Tibial artery (tissue), 4 donors: Measurements from ENCODE around the gene ZSCAN10.

Source experiments
- DNase-seq, 2 donors: peaks; one replicate each; pipeline ENCODE4 v3.0.0-alpha.2; 2019
- H3K27ac ChIP-seq, 2 donors: fragments of 200-600 bp; sonication (generic) in 1 of 2; 1 replicate in 1 of 2; 2 replicates in 1 of 2; pipeline ENCODE4 v1.5.1; 2018 to 2019; ENCODE audit warnings: mild to moderate bottlenecking in 1 of 2
- H3K27me3 ChIP-seq, 2 donors: fragments of 200-600 bp; sonication (generic) in 1 of 2; one replicate each; pipeline versions ENCODE4 v1.5.1 to v1.6.0; 2016 to 2019
- H3K36me3 ChIP-seq, 3 donors: fragments of 200-600 bp; sonication (generic) in 2 of 3; one replicate each; pipeline ENCODE4 v1.5.1; 2016 to 2019; ENCODE audit warnings: mild to moderate bottlenecking in 2 of 3
- H3K4me1 ChIP-seq, 4 donors: fragments of 200-600 bp; sonication (generic) in 2 of 4; 1 replicate in 3 of 4; 2 replicates in 1 of 4; pipeline ENCODE4 v1.5.1; 2016 to 2019
- H3K4me3 ChIP-seq, 2 donors: fragments of 200-600 bp; sonication (generic) in 1 of 2; 1 replicate in 1 of 2; 2 replicates in 1 of 2; pipeline ENCODE4 v1.5.1; 2018 to 2019; ENCODE audit warnings: mild to moderate bottlenecking in 2 of 2
- H3K9me3 ChIP-seq, 3 donors: fragments of 200-600 bp; sonication (generic) in 1 of 3; one replicate each; pipeline ENCODE4 v1.5.1; 2016 to 2019
- CTCF ChIP-seq, 2 experiments: fragments of 200-600 bp in 1 of 2; fragments of 450-650 bp in 1 of 2; IDR thresholded peaks; one replicate each; pipeline ENCODE4 v1.5.1; 2017 to 2019; ENCODE audit warnings: antibody characterized with exemption in 2 of 2, mild to moderate bottlenecking in 1 of 2, moderate library complexity in 1 of 2
- intact Hi-C: fragments of 100-400 bp; cut with DNase I; formaldehyde crosslinking; loops from one replicate; pipeline ENCODE4 v1.15.0; 2023; ENCODE audit warnings: low total_unique reads

The ZSCAN10 gene

GRCh38 chr16:3122926-3123570 is 24.0 kb upstream of the ZSCAN10 start:
- no peak overlapping the region for H3K4me3 ChIP-seq
- DNase-seq: no peak
- H3K27ac ChIP-seq: no peak overlapping the region
- no peaks in the 10 kb centered on the region for H3K27me3 ChIP-seq
- H3K36me3 ChIP-seq: peaks cover 11 to 32% (median 31%) of the 10 kb centered on the region in 3 donors
- intact Hi-C loops: loop anchor here (5.0 kb wide), 1 partner anchor 66 kb away; no protein-coding TSS in a partner anchor
- H3K9me3 ChIP-seq: no peaks in the 10 kb centered on the region
- no peak for TF ChIP-seq CTCF (IDR thresholded peaks at IDR 0.05)
- H3K4me1 ChIP-seq: peaks cover 0 to 16% (median 12%) of the 10 kb centered on the region in 4 donors

DNA sequence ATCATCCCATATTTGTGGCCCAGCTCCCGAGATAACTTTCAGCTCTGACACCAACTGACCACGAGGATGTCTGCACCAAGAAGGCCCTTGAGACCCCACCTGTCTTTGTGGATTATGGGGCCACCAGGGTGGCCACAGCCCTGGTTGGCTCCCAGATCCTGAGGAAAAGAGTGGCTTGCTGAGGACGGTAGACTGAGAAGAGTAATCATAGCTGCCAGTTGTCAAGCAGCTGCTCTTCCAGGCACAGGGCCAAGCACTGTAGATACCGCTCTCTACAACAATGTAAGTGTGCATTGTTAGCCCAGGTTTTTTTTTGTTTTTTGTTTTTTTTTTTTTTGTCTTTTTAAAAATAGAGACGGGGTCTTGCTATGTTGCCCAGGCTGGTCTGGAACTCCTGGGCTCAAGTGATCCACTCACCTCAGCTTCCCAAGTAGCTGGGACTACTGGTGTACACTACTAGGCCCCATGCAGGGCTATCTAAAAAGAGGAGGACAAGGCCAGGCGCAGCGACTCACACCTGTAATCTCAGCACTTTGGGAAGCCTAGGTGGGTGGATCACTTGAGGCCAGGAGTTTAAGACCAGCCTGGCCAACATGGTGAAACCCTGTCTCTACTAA is 22.9 kb upstream of the ZSCAN10 start:
- Histone ChIP-seq H3K36me3 (peaks cover 11 to 43% (median 33%) of the 10 kb centered on the region in 3 donors), H3K27ac (no peak overlapping the region)

GRCh38 chr16:3120435-3120834 is 21.3 kb upstream of the ZSCAN10 start:
- intact Hi-C loops: loop anchor here (5.0 kb wide), 1 partner anchor 63 kb away; no protein-coding TSS in a partner anchor
- H3K27me3 ChIP-seq: no peaks in the 10 kb centered on the region
- no peak for TF ChIP-seq CTCF (IDR thresholded peaks at IDR 0.05)
- no peak overlapping the region for H3K27ac ChIP-seq
- H3K36me3 ChIP-seq: peaks cover 19 to 58% (median 48%) of the 10 kb centered on the region in 3 donors
- H3K4me1 ChIP-seq: peaks cover 0 to 14% (median 12%) of the 10 kb centered on the region in 4 donors
- no peak overlapping the region for H3K4me3 ChIP-seq
- H3K9me3 ChIP-seq: no peaks in the 10 kb centered on the region
- DNase-seq: no peak

More for the DNA sequence above, 22.9 kb upstream of the ZSCAN10 start:
- Histone ChIP-seq H3K4me3 (no peak overlapping the region), H3K4me1 (peaks cover 0 to 16% (median 12%) of the 10 kb centered on the region in 4 donors), H3K27me3 (no peaks in the 10 kb centered on the region), H3K9me3 (no peaks in the 10 kb centered on the region)
- TF ChIP-seq CTCF (IDR thresholded peaks at IDR 0.05): no peak
- DNase-seq: no peak
- intact Hi-C loops: loop anchor here (5.0 kb wide), 1 partner anchor 65 kb away; no protein-coding TSS in a partner anchor

GRCh38 chr16:3119701-3120408 is 20.8 kb upstream of the ZSCAN10 start:
- Histone ChIP-seq H3K27ac (no peak overlapping the region), H3K4me1 (peaks cover 0 to 8% (median 7%) of the 10 kb centered on the region in 4 donors), H3K36me3 (peaks cover 19 to 64% (median 54%) of the 10 kb centered on the region in 3 donors), H3K4me3 (no peak overlapping the region), H3K9me3 (no peaks in the 10 kb centered on the region), H3K27me3 (no peaks in the 10 kb centered on the region)
- intact Hi-C loops: loop anchor here (5.0 kb wide), 1 partner anchor 63 kb away; no protein-coding TSS in a partner anchor
- TF ChIP-seq CTCF (IDR thresholded peaks at IDR 0.05): no peak
- DNase-seq: no peak

DNA sequence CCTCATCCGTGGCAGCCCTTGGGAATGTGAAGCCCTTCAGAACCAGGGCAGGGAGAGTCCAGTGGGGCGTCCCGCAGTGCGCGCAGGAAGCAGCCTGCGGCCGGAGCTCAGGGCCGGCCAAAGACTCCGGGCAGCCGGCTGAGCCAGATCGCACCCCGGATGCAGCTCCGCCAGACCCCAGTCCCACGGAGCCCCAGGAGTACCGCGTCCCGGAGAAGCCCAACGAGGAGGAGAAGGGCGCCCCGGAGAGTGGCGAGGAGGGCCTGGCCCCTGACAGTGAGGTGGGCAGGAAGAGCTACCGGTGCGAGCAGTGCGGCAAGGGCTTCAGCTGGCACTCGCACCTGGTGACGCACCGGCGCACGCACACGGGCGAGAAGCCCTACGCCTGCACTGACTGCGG is 20.2 kb upstream of the ZSCAN10 start:
- peaks cover 19 to 68% (median 54%) of the 10 kb centered on the region in 3 donors for H3K36me3 ChIP-seq
- H3K4me3 ChIP-seq: no peak overlapping the region
- no peaks in the 10 kb centered on the region for H3K9me3 ChIP-seq
- TF ChIP-seq CTCF (IDR thresholded peaks at IDR 0.05): no peak
- no peaks in the 10 kb centered on the region for H3K27me3 ChIP-seq
- DNase-seq: no peak
- H3K27ac ChIP-seq: no peak overlapping the region
- peaks cover 0 to 11% (median 8%) of the 10 kb centered on the region in 4 donors for H3K4me1 ChIP-seq
- intact Hi-C loops: no loop called here
